Loucy (cell line): ENCODE data around the gene ITIH1.

Experiments
- H2AFZ ChIP-seq: fragments of 200-600 bp; sonication (generic); 2 replicates; pipeline ENCODE4 v1.6.0; 2016; ENCODE audit warnings: antibody characterized with exemption, mild to moderate bottlenecking, low read length, moderate library complexity
- H3F3A ChIP-seq: fragments of 200-600 bp; 2 replicates; pipeline ENCODE4 v1.6.0; 2016; ENCODE audit warnings: antibody characterized with exemption, low read depth, mild to moderate bottlenecking
- H3K27me3 ChIP-seq: fragments of 200-600 bp; sonication (generic); 2 replicates; pipeline ENCODE4 v1.6.1; 2014; ENCODE audit warnings: low read length, mild to moderate bottlenecking; ENCODE audit not compliant: insufficient read depth, poor library complexity, severe bottlenecking
- H3K36me3 ChIP-seq: fragments of 200-600 bp; sonication (generic); 2 replicates; pipeline ENCODE4 v1.6.1; 2016; ENCODE audit warnings: low read length; ENCODE audit not compliant: insufficient read depth
- H3K4me1 ChIP-seq: fragments of 200-600 bp; sonication (generic); 2 replicates; pipeline ENCODE4 v1.5.1; 2014; ENCODE audit warnings: low read length, mild to moderate bottlenecking; ENCODE audit not compliant: insufficient read depth, poor library complexity, severe bottlenecking
- H3K4me2 ChIP-seq: fragments of 200-600 bp; sonication (generic); 2 replicates; pipeline ENCODE4 v1.6.0; 2014; ENCODE audit warnings: antibody characterized with exemption, low read length, low read depth, mild to moderate bottlenecking; ENCODE audit not compliant: poor library complexity, severe bottlenecking
- H3K4me3 ChIP-seq: fragments of 200-600 bp; sonication (generic); 2 replicates; pipeline ENCODE4 v1.5.1; 2014; ENCODE audit warnings: low read length, mild to moderate bottlenecking, mixed read lengths; ENCODE audit not compliant: poor library complexity, severe bottlenecking
- H3K79me2 ChIP-seq: fragments of 200-600 bp; sonication (generic); 2 replicates; pipeline ENCODE4 v1.6.1; 2014; ENCODE audit warnings: low read length; ENCODE audit not compliant: insufficient read depth
- H3K9ac ChIP-seq: fragments of 200-600 bp; sonication (generic); 2 replicates; pipeline ENCODE4 v1.6.0; 2014; ENCODE audit warnings: mild to moderate bottlenecking, low read depth, low read length, moderate library complexity; ENCODE audit not compliant: poor library complexity, severe bottlenecking
- H3K9me2 ChIP-seq: fragments of 200-600 bp; sonication (generic); replicated peaks from 2 replicates; pipeline ENCODE4 v1.6.1; 2016; ENCODE audit warnings: low read depth, low read length, mixed read lengths
- H3K9me3 ChIP-seq: fragments of 200-600 bp; sonication (generic); 2 replicates; pipeline ENCODE4 v1.6.1; 2014; ENCODE audit warnings: mild to moderate bottlenecking, antibody characterized with exemption, low read length, low read depth; ENCODE audit not compliant: insufficient read depth
- H4K20me1 ChIP-seq: fragments of 200-600 bp; sonication (generic); 2 replicates; pipeline ENCODE4 v1.6.0; 2014; ENCODE audit warnings: antibody characterized with exemption, low read length, mild to moderate bottlenecking; ENCODE audit not compliant: insufficient read depth, poor library complexity, severe bottlenecking
- EZH2phosphoT487 ChIP-seq: fragments of 200-600 bp; IDR thresholded peaks from 2 replicates; pipeline ENCODE4 v1.6.1; 2018; ENCODE audit warnings: antibody characterized with exemption, mild to moderate bottlenecking, moderate library complexity, borderline replicate concordance
- TF ChIP-seq, protein P1 (sequence below): fragments of 200-600 bp; sonication (generic); conservative IDR thresholded peaks from 2 replicates; pipeline ENCODE4 v1.5.1; 2014; ENCODE audit warnings: mild to moderate bottlenecking, antibody characterized with exemption, low read length

Gene ITIH1

DNA sequence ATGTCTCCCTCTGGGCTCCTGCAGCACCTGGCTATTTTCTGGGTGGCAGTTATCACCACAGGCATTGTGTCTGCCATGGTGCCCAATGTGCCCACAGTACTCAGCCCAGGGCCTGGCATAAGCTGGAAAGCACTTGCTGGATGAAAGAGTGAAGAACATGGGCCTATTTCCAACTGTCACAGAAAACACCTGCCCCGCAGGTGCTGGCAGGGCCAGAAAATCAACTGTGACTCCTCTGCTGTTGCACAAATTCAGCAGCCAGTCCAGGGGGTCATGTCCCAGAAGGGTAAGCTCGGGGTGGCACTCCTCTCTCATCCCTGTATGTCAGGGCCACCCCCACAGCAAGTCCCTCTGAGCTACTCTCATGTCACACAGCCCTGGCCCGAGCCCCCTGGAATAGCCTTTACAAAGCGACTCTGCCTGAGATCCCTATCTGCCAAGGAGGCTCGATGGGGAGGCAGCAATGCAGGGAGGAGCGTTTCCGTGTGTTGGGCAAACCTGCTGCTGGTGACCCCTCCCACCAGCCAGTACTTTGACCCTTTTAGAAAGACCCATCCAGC, 34.1 kb downstream of the ITIH1 start:
- Histone ChIP-seq H3K9me3 (no peaks in the 10 kb centered on the region), H3K36me3 (no peaks in the 10 kb centered on the region), H2AFZ (no peak overlapping the region), H3K27me3 (no peaks in the 10 kb centered on the region), H3K4me2 (no peak overlapping the region), H3F3A (no peaks in the 10 kb centered on the region), H3K9me2 (no peaks in the 10 kb centered on the region), H3K9ac (no peak overlapping the region), H3K4me1 (peaks cover 14% of the 10 kb centered on the region), H3K79me2 (no peaks in the 10 kb centered on the region), H4K20me1 (no peaks in the 10 kb centered on the region), H3K4me3 (no peak overlapping the region)
- TF ChIP-seq EZH2phosphoT487: no peak
- TF ChIP-seq, protein P1, sequence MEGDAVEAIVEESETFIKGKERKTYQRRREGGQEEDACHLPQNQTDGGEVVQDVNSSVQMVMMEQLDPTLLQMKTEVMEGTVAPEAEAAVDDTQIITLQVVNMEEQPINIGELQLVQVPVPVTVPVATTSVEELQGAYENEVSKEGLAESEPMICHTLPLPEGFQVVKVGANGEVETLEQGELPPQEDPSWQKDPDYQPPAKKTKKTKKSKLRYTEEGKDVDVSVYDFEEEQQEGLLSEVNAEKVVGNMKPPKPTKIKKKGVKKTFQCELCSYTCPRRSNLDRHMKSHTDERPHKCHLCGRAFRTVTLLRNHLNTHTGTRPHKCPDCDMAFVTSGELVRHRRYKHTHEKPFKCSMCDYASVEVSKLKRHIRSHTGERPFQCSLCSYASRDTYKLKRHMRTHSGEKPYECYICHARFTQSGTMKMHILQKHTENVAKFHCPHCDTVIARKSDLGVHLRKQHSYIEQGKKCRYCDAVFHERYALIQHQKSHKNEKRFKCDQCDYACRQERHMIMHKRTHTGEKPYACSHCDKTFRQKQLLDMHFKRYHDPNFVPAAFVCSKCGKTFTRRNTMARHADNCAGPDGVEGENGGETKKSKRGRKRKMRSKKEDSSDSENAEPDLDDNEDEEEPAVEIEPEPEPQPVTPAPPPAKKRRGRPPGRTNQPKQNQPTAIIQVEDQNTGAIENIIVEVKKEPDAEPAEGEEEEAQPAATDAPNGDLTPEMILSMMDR: no peak

DNA sequence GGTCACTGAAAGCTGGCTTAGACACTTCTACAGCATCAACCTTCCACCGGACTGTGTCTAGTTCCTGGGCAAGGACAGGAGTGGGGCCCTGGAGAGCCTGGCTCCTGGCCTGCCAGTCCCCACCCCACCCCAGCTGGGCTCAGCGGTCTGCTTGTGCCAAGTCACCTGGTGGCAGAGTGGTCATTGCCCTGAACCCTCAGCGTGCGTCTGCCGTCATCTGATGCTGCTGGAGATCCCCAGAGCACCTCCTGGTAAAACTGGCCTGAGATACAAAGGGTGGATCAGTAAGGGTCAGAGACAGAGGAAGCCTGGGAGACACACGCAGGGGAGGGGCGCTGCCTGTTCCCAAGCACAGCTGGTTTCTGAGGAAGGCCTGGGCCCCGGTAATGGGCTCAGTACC, 36.4 kb downstream of the ITIH1 start:
- no peak overlapping the region for H3K4me2 ChIP-seq
- H3K9ac ChIP-seq: no peak overlapping the region

DNA sequence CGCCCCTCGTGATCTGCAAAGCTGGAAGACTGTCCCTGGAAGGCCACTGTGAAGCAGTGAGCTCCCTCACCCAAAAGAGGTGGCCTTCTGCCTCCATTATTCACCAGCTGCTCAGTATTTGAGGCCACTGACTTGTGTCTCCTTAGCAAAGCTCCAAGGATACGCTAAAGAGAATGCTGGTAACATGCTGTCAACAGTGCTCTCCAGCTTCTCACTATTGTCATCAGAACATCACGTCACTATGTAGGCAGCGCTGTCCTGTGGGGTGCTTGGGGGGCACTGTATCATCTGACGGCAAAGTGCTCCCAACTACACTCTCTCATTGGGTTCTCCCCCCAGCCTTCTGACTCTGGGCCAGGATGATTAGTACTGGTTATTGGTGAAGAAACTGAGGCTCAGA, 38.8 kb downstream of the ITIH1 start:
- no peaks in the 10 kb centered on the region for H3K36me3 ChIP-seq
- no peaks in the 10 kb centered on the region for H3K4me1 ChIP-seq
- no peak overlapping the region for H3K9ac ChIP-seq
- no peaks in the 10 kb centered on the region for H3K9me3 ChIP-seq
- no peak overlapping the region for H3K4me2 ChIP-seq
- no peaks in the 10 kb centered on the region for H3F3A ChIP-seq
- H3K79me2 ChIP-seq: no peaks in the 10 kb centered on the region
- TF ChIP-seq EZH2phosphoT487: no peak
- no peak overlapping the region for H3K4me3 ChIP-seq
- H2AFZ ChIP-seq: no peak overlapping the region
- H3K9me2 ChIP-seq: no peaks in the 10 kb centered on the region
- no peaks in the 10 kb centered on the region for H3K27me3 ChIP-seq
- H4K20me1 ChIP-seq: no peaks in the 10 kb centered on the region

More for the DNA sequence above, 36.4 kb downstream of the ITIH1 start:
- Histone ChIP-seq H3K4me1 (peaks cover 14% of the 10 kb centered on the region), H3K27me3 (no peaks in the 10 kb centered on the region), H2AFZ (no peak overlapping the region), H3K9me3 (no peaks in the 10 kb centered on the region), H3K79me2 (no peaks in the 10 kb centered on the region), H3K9me2 (no peaks in the 10 kb centered on the region), H3F3A (no peaks in the 10 kb centered on the region), H4K20me1 (no peaks in the 10 kb centered on the region), H3K4me3 (no peak overlapping the region), H3K36me3 (no peaks in the 10 kb centered on the region)
- TF ChIP-seq EZH2phosphoT487: no peak
- TF ChIP-seq, protein P1: no peak

DNA sequence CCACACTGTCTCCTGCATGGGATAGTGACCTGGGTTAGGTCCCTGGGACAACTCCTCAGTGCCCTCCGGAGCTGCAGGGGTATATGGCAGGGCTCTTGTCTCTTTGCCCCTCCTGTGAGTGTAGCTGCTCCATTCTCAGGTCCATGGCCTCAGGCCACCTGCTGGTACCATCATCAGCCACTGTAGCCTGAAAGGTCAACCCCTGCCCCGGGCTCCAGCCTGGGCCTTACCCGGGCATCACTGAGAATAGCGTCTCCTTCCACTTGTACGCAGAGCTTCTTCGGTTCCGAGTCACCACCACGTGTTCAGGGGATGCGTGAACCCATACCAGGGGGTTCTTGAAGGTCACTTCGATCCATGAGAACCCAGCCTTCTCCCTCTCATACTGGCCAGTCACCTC, 39.3 kb downstream of the ITIH1 start:
- H4K20me1 ChIP-seq: no peaks in the 10 kb centered on the region
- no peaks in the 10 kb centered on the region for H3K36me3 ChIP-seq
- no peak overlapping the region for H3K9ac ChIP-seq
- TF ChIP-seq EZH2phosphoT487: no peak
- TF ChIP-seq, protein P1: no peak
- H2AFZ ChIP-seq: no peak overlapping the region
- H3K9me2 ChIP-seq: no peaks in the 10 kb centered on the region
- H3K9me3 ChIP-seq: no peaks in the 10 kb centered on the region
- H3K79me2 ChIP-seq: no peaks in the 10 kb centered on the region
- no peak overlapping the region for H3K4me3 ChIP-seq
- no peaks in the 10 kb centered on the region for H3K4me1 ChIP-seq
- H3K4me2 ChIP-seq: no peak overlapping the region
- no peaks in the 10 kb centered on the region for H3F3A ChIP-seq
- H3K27me3 ChIP-seq: no peaks in the 10 kb centered on the region
